ENCODE results near the gene DTYMK.

DNA sequence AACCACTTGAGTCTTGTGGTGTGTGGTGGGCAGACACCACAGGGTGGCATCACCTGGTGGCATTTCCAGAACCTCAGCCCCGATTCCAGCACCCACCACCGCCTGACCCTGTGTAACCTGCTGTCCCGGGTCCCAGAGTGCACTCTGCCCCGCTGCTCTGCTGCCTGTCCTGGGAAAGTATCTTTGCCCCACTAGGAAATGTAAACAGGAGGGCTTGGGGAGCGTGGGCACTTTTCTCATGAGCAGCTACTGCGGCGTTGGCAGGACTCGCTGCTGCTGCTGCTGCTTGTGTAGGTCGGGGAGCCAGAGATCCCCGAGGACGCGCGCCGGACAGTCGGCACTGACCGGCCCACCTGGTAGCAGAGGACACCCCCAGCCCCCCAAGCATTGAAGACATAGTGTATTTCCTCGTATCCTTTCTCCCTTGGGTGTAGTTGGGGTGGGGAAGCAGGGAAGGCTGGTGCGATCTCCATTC is 13.4 kb downstream of the DTYMK start:
- no peak for TF ChIP-seq ESRRA (IDR thresholded peaks at IDR 0.05; ENCODE audit: borderline replicate concordance, low read length)
- TF ChIP-seq, protein P1, sequence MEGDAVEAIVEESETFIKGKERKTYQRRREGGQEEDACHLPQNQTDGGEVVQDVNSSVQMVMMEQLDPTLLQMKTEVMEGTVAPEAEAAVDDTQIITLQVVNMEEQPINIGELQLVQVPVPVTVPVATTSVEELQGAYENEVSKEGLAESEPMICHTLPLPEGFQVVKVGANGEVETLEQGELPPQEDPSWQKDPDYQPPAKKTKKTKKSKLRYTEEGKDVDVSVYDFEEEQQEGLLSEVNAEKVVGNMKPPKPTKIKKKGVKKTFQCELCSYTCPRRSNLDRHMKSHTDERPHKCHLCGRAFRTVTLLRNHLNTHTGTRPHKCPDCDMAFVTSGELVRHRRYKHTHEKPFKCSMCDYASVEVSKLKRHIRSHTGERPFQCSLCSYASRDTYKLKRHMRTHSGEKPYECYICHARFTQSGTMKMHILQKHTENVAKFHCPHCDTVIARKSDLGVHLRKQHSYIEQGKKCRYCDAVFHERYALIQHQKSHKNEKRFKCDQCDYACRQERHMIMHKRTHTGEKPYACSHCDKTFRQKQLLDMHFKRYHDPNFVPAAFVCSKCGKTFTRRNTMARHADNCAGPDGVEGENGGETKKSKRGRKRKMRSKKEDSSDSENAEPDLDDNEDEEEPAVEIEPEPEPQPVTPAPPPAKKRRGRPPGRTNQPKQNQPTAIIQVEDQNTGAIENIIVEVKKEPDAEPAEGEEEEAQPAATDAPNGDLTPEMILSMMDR (IDR thresholded peaks at IDR 0.05): no peak
- TF ChIP-seq, protein P2, sequence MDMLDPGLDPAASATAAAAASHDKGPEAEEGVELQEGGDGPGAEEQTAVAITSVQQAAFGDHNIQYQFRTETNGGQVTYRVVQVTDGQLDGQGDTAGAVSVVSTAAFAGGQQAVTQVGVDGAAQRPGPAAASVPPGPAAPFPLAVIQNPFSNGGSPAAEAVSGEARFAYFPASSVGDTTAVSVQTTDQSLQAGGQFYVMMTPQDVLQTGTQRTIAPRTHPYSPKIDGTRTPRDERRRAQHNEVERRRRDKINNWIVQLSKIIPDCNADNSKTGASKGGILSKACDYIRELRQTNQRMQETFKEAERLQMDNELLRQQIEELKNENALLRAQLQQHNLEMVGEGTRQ (IDR thresholded peaks at IDR 0.05): no peak
- TF ChIP-seq, protein P3, sequence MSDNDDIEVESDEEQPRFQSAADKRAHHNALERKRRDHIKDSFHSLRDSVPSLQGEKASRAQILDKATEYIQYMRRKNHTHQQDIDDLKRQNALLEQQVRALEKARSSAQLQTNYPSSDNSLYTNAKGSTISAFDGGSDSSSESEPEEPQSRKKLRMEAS (IDR thresholded peaks at IDR 0.05): no peak
- no peak for TF ChIP-seq POLR2A (IDR thresholded peaks at IDR 0.05; ENCODE audit: low read length)
- TF ChIP-seq NFE2L2 (conservative IDR thresholded peaks at IDR 0.05; ENCODE audit: low read length): no peak
- no peak for TF ChIP-seq MAZ (IDR thresholded peaks at IDR 0.05; ENCODE audit: borderline replicate concordance, low read depth, low read length)
- TF ChIP-seq BHLHE40 (IDR thresholded peaks at IDR 0.05; ENCODE audit: low read depth, low read length): no peak
- TF ChIP-seq JUN (IDR thresholded peaks at IDR 0.05): no peak
- no peak for TF ChIP-seq POLR2AphosphoS2 (conservative IDR thresholded peaks at IDR 0.05; ENCODE audit: low read length)
- TF ChIP-seq CBX2 (IDR thresholded peaks at IDR 0.05; ENCODE audit: borderline replicate concordance, low read depth): no peak
- TF ChIP-seq HMGXB4 (CRISPR knock-in tag; IDR thresholded peaks at IDR 0.05; ENCODE audit: borderline replicate concordance): no peak
- no peak for TF ChIP-seq RCOR1 (IDR thresholded peaks at IDR 0.05; ENCODE audit: low read depth, low read length)

Measured in A549 (cell line).